NB4 (cell line): Measurements from ENCODE around the gene COA4.

Experiments used
- POLR2A ChIP-seq: IDR thresholded peaks from 2 replicates; pipeline ENCODE4 v1.6.1; 2011; ENCODE audit warnings: mild to moderate bottlenecking; ENCODE audit not compliant: insufficient read length; ENCODE audit errors: extremely low read depth
- TF ChIP-seq, protein P1 (sequence below): IDR thresholded peaks from one replicate; pipeline ENCODE4 v1.5.1; 2012; ENCODE audit warnings: low read depth, low read length

DNA sequence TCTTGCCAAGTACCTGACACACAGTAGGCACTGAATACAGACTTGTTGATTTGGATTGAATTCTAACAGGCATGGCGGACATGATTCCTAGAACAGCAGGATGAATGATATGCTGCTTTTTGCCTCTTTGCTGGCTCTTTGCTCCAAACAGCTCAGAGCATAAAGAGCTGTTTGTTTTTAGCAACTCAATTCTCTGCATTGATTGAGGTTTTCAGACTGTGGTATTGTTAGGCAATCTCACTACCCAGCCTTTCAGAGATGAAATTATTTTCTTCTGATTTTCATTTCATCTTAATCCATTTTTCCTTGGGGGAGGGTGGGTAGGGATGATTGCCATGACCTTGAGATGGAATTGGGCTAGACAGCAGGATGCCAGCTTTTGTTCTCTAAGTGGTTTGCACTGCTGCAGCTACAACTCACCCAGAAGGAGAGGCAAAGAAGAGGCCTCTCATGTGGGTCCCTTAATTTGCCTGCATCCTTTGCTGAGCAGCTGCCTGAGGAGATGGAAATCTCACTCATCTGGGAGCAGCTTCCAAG lies 20.5 kb downstream of the COA4 start:
- TF ChIP-seq POLR2A: no peak
- TF ChIP-seq, protein P1, sequence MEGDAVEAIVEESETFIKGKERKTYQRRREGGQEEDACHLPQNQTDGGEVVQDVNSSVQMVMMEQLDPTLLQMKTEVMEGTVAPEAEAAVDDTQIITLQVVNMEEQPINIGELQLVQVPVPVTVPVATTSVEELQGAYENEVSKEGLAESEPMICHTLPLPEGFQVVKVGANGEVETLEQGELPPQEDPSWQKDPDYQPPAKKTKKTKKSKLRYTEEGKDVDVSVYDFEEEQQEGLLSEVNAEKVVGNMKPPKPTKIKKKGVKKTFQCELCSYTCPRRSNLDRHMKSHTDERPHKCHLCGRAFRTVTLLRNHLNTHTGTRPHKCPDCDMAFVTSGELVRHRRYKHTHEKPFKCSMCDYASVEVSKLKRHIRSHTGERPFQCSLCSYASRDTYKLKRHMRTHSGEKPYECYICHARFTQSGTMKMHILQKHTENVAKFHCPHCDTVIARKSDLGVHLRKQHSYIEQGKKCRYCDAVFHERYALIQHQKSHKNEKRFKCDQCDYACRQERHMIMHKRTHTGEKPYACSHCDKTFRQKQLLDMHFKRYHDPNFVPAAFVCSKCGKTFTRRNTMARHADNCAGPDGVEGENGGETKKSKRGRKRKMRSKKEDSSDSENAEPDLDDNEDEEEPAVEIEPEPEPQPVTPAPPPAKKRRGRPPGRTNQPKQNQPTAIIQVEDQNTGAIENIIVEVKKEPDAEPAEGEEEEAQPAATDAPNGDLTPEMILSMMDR: no peak
